ENCODE results near the gene IGSF3.
"Not testable (repeated sequence)": the region's sequence is repeated elsewhere in the genome, so short reads cannot be mapped to it uniquely, and the experiment has no call there.

IGSF3 gene

GRCh38 chr1:116629441-116629840, 38.1 kb downstream of the IGSF3 start:
- DNase-seq (ENCODE audit: low read depth): not testable (repeated sequence)

- DNase-seq (ENCODE audit: low read depth): no peak
Observed at GRCh38 chr1:116628448-116628847, 39.1 kb downstream of the IGSF3 start.

GRCh38 chr1:116627357-116627756, 40.2 kb downstream of the IGSF3 start:
- not testable (repeated sequence) for DNase-seq (ENCODE audit: low read depth)

- not testable (repeated sequence) for DNase-seq (ENCODE audit: low read depth)
Observed at GRCh38 chr1:116626915-116627314, 40.6 kb downstream of the IGSF3 start.

- DNase-seq (ENCODE audit: low read depth): not testable (repeated sequence)
Observed at GRCh38 chr1:116625155-116625554, 42.4 kb downstream of the IGSF3 start.

GRCh38 chr1:116624040-116624439, 43.5 kb downstream of the IGSF3 start:
- no peak for DNase-seq (ENCODE audit: low read depth)

- not testable (repeated sequence) for DNase-seq (ENCODE audit: low read depth)
Observed at GRCh38 chr1:116622496-116622895, 45.0 kb downstream of the IGSF3 start.

GRCh38 chr1:116621756-116622155, 45.8 kb downstream of the IGSF3 start:
- DNase-seq (ENCODE audit: low read depth): not testable (repeated sequence)

- not testable (repeated sequence) for DNase-seq (ENCODE audit: low read depth)
Observed at GRCh38 chr1:116620392-116620791, 47.1 kb downstream of the IGSF3 start.

GRCh38 chr1:116619106-116619505, 48.4 kb downstream of the IGSF3 start:
- DNase-seq (ENCODE audit: low read depth): not testable (repeated sequence)

GRCh38 chr1:116617808-116618207, 49.7 kb downstream of the IGSF3 start:
- DNase-seq (ENCODE audit: low read depth): not testable (repeated sequence)

- DNase-seq (ENCODE audit: low read depth): not testable (repeated sequence)
Observed at GRCh38 chr1:116613825-116614224, 53.7 kb downstream of the IGSF3 start.

- DNase-seq (ENCODE audit: low read depth): not testable (repeated sequence)
Observed at GRCh38 chr1:116609801-116610371, 57.6 kb downstream of the IGSF3 start.

GRCh38 chr1:116608841-116609240, 58.7 kb downstream of the IGSF3 start:
- DNase-seq (ENCODE audit: low read depth): not testable (repeated sequence)

- DNase-seq (ENCODE audit: low read depth): not testable (repeated sequence)
Observed at GRCh38 chr1:116608151-116608550, 59.4 kb downstream of the IGSF3 start.

- not testable (repeated sequence) for DNase-seq (ENCODE audit: low read depth)
Observed at GRCh38 chr1:116607463-116607862, 60.1 kb downstream of the IGSF3 start.

- DNase-seq (ENCODE audit: low read depth): not testable (repeated sequence)
Observed at GRCh38 chr1:116606067-116606466, 61.5 kb downstream of the IGSF3 start.

GRCh38 chr1:116605315-116605714, 62.2 kb downstream of the IGSF3 start:
- DNase-seq (ENCODE audit: low read depth): no peak

GRCh38 chr1:116604408-116604807, 63.1 kb downstream of the IGSF3 start:
- not testable (repeated sequence) for DNase-seq (ENCODE audit: low read depth)

GRCh38 chr1:116603646-116604045, 63.9 kb downstream of the IGSF3 start:
- DNase-seq (ENCODE audit: low read depth): not testable (repeated sequence)

GRCh38 chr1:116599369-116599768, 68.2 kb downstream of the IGSF3 start:
- DNase-seq (ENCODE audit: low read depth): not testable (repeated sequence)

- not testable (repeated sequence) for DNase-seq (ENCODE audit: low read depth)
Observed at GRCh38 chr1:116598420-116599036, 69.0 kb downstream of the IGSF3 start.

- DNase-seq (ENCODE audit: low read depth): not testable (repeated sequence)
Observed at GRCh38 chr1:116597388-116597787, 70.1 kb downstream of the IGSF3 start.

Measured in stimulated activated CD8-positive, alpha-beta memory T cell treated with anti-CD3 and anti-CD28 coated beads, Interleukin-12 subunit alpha, Interleukin-12 subunit beta, amount 100 ng/mL, for 1 hour (primary cell).